ENCODE data around the gene COL11A1.
"Not testable (repeated sequence)": the region's sequence is repeated elsewhere in the genome, so short reads cannot be mapped to it uniquely, and the experiment has no call there.

COL11A1 gene

GRCh38 chr1:103108376-103109150 lies at the start of gene COL11A1:
Gene COL11A1 (minus strand): TSS chr1:103108522. CDS start chr1:103108178, 344 bp downstream.
- DNase-seq = no peak

- DNase-seq = no peak
Measured at GRCh38 chr1:103156966-103157365, 48.6 kb upstream of the COL11A1 start.

- DNase-seq = no peak
Measured at GRCh38 chr1:103146166-103146565, 37.8 kb upstream of the COL11A1 start.

GRCh38 chr1:103145449-103145848 lies 37.1 kb upstream of the COL11A1 start:
- DNase-seq = no peak

- DNase-seq = no peak
Measured at GRCh38 chr1:103144681-103145080, 36.4 kb upstream of the COL11A1 start.

GRCh38 chr1:103142461-103142860 lies 34.1 kb upstream of the COL11A1 start:
- no peak for DNase-seq

GRCh38 chr1:103129796-103130195 lies 21.5 kb upstream of the COL11A1 start:
- DNase-seq = no peak

- DNase-seq = no peak
Measured at GRCh38 chr1:103129255-103129654, 20.9 kb upstream of the COL11A1 start.

- DNase-seq = not testable (repeated sequence)
Measured at GRCh38 chr1:103128256-103128655, 19.9 kb upstream of the COL11A1 start.

GRCh38 chr1:103125219-103125618 lies 16.9 kb upstream of the COL11A1 start:
- DNase-seq = no peak

GRCh38 chr1:103122983-103123720 lies 14.8 kb upstream of the COL11A1 start:
- no peak for DNase-seq

GRCh38 chr1:103120981-103121380 lies 12.7 kb upstream of the COL11A1 start:
- DNase-seq = no peak

- no peak for DNase-seq
Measured at GRCh38 chr1:103112546-103112945, 4.2 kb upstream of the COL11A1 start.

- DNase-seq = no peak
Measured at GRCh38 chr1:103111926-103112325, 3.6 kb upstream of the COL11A1 start.

GRCh38 chr1:103110701-103111100 lies 2.4 kb upstream of the COL11A1 start:
- no peak for DNase-seq

- DNase-seq = no peak
Measured at GRCh38 chr1:103109311-103109920, 1.1 kb upstream of the COL11A1 start.

GRCh38 chr1:103107741-103108375 lies 464 bp downstream of the COL11A1 start:
- no peak for DNase-seq

GRCh38 chr1:103106426-103107341 lies 1.6 kb downstream of the COL11A1 start:
- DNase-seq = no peak

GRCh38 chr1:103101399-103101798 lies 6.9 kb downstream of the COL11A1 start:
- DNase-seq = no peak

- no peak for DNase-seq
Measured at GRCh38 chr1:103089221-103089620, 19.1 kb downstream of the COL11A1 start.

GRCh38 chr1:103087256-103087655 lies 21.1 kb downstream of the COL11A1 start:
- no peak for DNase-seq

GRCh38 chr1:103084181-103084580 lies 24.1 kb downstream of the COL11A1 start:
- DNase-seq = no peak

Data from NCI-H2107 (cell line).